Kidney (tissue), 14 donors: ENCODE data around the gene PHF19. TPM values are rescaled to one million over a fixed set of nuclear protein-coding genes. Genes with fewer than 3 reads are reported as not detected.

ENCODE experiments used
- DNase-seq, 5 donors: peaks; one replicate each; pipeline ENCODE4 v3.0.0-alpha.2; 2013 to 2020
- FAIRE-seq: peaks from 2 replicates; lab custom pipeline; 2012; peaks lifted over from hg19 to GRCh38; lab: Jason Lieb, UNC
- H3K27ac ChIP-seq, 2 donors: one replicate each; pipeline ENCODE4 v1.7.0; 2013; ENCODE audit warnings: low read depth in 2 of 2, low read length in 2 of 2, inconsistent platforms in 1 of 2
- H3K27me3 ChIP-seq: one replicate; pipeline ENCODE4 v1.7.1; 2013; ENCODE audit warnings: low read length, inconsistent platforms; ENCODE audit not compliant: control insufficient read depth, insufficient read depth
- H3K36me3 ChIP-seq, 3 donors: one replicate each; pipeline versions ENCODE4 v1.7.0 to v1.7.1; 2013; ENCODE audit warnings: low read length in 3 of 3, control low read depth in 1 of 3, inconsistent platforms in 1 of 3; ENCODE audit not compliant: insufficient read depth in 3 of 3, control insufficient read depth in 2 of 3
- H3K4me1 ChIP-seq, 3 donors: one replicate each; pipeline versions ENCODE4 v1.7.0 to v1.7.1; 2013; ENCODE audit warnings: low read length in 3 of 3, inconsistent platforms in 1 of 3, low read depth in 1 of 3; ENCODE audit not compliant: control insufficient read depth in 2 of 3, insufficient read depth in 2 of 3
- H3K4me3 ChIP-seq, 3 donors: one replicate each; pipeline versions ENCODE4 v1.7.0 to v1.8.1; 2013; ENCODE audit warnings: low read length in 3 of 3, control low read depth in 1 of 3, inconsistent platforms in 1 of 3
- H3K9ac ChIP-seq, 3 donors: one replicate each; pipeline versions ENCODE4 v1.7.0 to v1.7.1; 2013; ENCODE audit warnings: low read length in 3 of 3, control low read depth in 1 of 3, inconsistent platforms in 1 of 3
- H3K9me3 ChIP-seq, 3 donors: one replicate each; pipeline versions ENCODE4 v1.7.0 to v1.7.1; 2013; ENCODE audit warnings: low read length in 3 of 3, control low read depth in 1 of 3, inconsistent platforms in 1 of 3; ENCODE audit not compliant: control insufficient read depth in 2 of 3, insufficient read depth in 1 of 3
- intact Hi-C: fragments of 100-400 bp; cut with DNase I; formaldehyde crosslinking; loops from one replicate; pipeline ENCODE4 v1.11.1; 2022
- polyA plus RNA-seq: library from polyadenylated mRNA; stranded (reverse); fragments of 350-450 nt; fragmentation: Illumina TruSeq; extraction: RNeasy Lipid Tissue Mini Kit (QIAGEN cat#74804); gene quantifications from one replicate; pipeline ENCODE4 v1.2.3, GENCODE V29; 2014; ENCODE audit warnings: low read depth, low replicate concordance; ENCODE audit not compliant: insufficient read depth
- total RNA-seq: library from RNA; stranded (reverse); fragmentation: NEBNext Ultra II Directional; extraction: Animal tissue kit (Norgen Biotek cat#: 25700); gene quantifications from one replicate; pipeline ENCODE4 v1.2.1, GENCODE V29; 2021
- TF ChIP-seq, protein P1 (sequence below): IDR thresholded peaks from 3 replicates; pipeline ENCODE4 v1.5.1; 2012; ENCODE audit warnings: mild to moderate bottlenecking, moderate library complexity, borderline replicate concordance; ENCODE audit not compliant: insufficient read depth; ENCODE audit errors: extremely low read depth
- donor health status: control.
- donor health status: control.
- donor health status: control.
- donor health status: control.
- donor health status: control.
- donor health status: DM: yes; HTN: yes; CAD: no.
- donor health status: Normal renal cell carcinoma (clear cell type).

PHF19 gene
- total and polyA plus RNA-seq, 2 donors from 2014 or later, result 6.9 to 17.4 TPM

DNA sequence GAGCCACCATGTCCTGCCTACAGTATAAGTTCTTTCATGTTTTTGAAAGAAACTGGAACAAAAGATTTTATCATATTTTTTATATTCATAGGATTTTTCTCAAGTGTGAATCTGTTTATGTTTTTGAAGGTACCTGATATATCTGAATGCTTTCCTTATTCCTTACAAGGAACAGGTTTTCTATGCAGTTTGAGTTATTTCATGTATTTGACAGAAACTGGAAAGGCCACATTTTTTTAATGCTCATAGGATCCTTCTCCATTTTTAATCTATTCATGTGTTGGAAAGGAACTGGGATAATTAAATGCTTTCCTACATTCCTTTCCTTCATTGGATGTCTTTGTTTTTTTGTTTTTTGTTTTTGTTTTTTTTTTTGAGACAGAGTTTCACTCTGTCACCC is 68.1 kb downstream of the PHF19 start:
- H3K4me1 ChIP-seq, result no peaks in the 10 kb centered on the region
- peaks cover 0 to 14% (median 4%) of the 10 kb centered on the region in 3 donors for H3K9me3 ChIP-seq
- no peaks in the 10 kb centered on the region for H3K27me3 ChIP-seq
- no peak overlapping the region for H3K27ac ChIP-seq
- no peak for DNase-seq
- intact Hi-C loops, result no loop called here
- H3K4me3 ChIP-seq, result no peak overlapping the region
- H3K9ac ChIP-seq, result no peak overlapping the region
- H3K36me3 ChIP-seq, result no peaks in the 10 kb centered on the region
- TF ChIP-seq, protein P1, sequence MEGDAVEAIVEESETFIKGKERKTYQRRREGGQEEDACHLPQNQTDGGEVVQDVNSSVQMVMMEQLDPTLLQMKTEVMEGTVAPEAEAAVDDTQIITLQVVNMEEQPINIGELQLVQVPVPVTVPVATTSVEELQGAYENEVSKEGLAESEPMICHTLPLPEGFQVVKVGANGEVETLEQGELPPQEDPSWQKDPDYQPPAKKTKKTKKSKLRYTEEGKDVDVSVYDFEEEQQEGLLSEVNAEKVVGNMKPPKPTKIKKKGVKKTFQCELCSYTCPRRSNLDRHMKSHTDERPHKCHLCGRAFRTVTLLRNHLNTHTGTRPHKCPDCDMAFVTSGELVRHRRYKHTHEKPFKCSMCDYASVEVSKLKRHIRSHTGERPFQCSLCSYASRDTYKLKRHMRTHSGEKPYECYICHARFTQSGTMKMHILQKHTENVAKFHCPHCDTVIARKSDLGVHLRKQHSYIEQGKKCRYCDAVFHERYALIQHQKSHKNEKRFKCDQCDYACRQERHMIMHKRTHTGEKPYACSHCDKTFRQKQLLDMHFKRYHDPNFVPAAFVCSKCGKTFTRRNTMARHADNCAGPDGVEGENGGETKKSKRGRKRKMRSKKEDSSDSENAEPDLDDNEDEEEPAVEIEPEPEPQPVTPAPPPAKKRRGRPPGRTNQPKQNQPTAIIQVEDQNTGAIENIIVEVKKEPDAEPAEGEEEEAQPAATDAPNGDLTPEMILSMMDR, result no peak
- FAIRE-seq, result no peak

DNA sequence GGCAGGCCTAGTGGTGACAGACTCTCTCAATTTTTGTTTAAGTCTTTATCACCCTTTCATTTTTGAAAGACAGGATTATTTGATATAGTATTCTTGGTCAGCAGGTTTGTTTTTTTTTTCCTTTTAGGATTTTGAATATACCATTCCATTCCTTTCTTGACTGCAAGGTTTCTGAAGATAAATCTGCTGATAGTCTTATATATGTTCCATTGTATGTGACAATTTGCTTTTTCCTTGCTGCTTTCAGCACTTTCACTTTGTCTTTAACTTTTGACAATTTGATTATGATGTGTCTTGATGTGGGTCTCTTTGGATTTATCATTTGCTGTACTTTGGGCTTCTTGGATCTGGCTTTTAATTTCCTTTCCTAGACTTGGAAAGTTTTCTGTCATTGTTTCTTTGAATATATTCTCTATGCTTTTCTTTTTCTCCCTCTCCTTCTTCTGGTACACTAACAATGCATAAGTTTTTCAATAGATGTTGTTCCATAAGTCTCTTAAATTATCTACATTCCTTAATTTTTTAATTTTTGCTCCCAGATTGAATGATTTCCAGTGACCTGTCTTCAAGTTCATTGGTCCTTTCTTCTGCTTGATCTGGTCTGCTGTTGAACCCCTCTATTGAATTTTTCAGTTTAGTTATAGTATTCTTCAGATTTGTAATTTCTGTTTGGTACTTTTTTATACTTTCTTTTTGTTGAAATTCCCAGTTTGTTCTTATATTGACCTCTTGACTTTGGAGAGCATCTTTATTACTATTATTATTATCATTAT is 69.2 kb downstream of the PHF19 start:
- H3K27ac ChIP-seq, result no peak overlapping the region
- no peak overlapping the region for H3K9ac ChIP-seq
- H3K4me1 ChIP-seq, result no peaks in the 10 kb centered on the region
- intact Hi-C loops, result no loop called here
- H3K4me3 ChIP-seq, result no peak overlapping the region
- DNase-seq (no peak), FAIRE-seq (no peak)
- no peaks in the 10 kb centered on the region for H3K36me3 ChIP-seq
- H3K9me3 ChIP-seq, result peaks cover 0 to 14% (median 4%) of the 10 kb centered on the region in 3 donors
- TF ChIP-seq, protein P1, result no peak
- H3K27me3 ChIP-seq, result no peaks in the 10 kb centered on the region

Other genes with a start within 250 kb of the PHF19 start
- 20.4 TPM for gene MEGF9, start 162.7 kb downstream of the PHF19 start, total RNA-seq
- 12.4 TPM for gene MEGF9, start 162.7 kb downstream of the PHF19 start, polyA plus RNA-seq
- 67.8 TPM for gene FBXW2, start 83.8 kb downstream of the PHF19 start, total RNA-seq
- gene FBXW2, start 83.8 kb downstream of the PHF19 start, polyA plus RNA-seq, result 13.8 TPM
- gene PSMD5, start 34.3 kb downstream of the PHF19 start, total RNA-seq, result 38.3 TPM
- gene PSMD5, start 34.3 kb downstream of the PHF19 start, polyA plus RNA-seq, result 17.1 TPM
- 10.9 TPM for gene TRAF1, start 49.6 kb upstream of the PHF19 start, total RNA-seq
- gene TRAF1, start 49.6 kb upstream of the PHF19 start, polyA plus RNA-seq, result 3.1 TPM
- 4.6 TPM for gene C5, start 173.1 kb upstream of the PHF19 start, total RNA-seq
- 3.5 TPM for gene C5, start 173.1 kb upstream of the PHF19 start, polyA plus RNA-seq
- gene CNTRL, start 197.8 kb upstream of the PHF19 start, total RNA-seq, result 17.7 TPM
- 3.4 TPM for gene CNTRL, start 197.8 kb upstream of the PHF19 start, polyA plus RNA-seq